Uterus (tissue), 4 donors: ENCODE measurements around the gene RNF14. TPM values are rescaled to one million over a fixed set of nuclear protein-coding genes. Genes with fewer than 3 reads are reported as not detected.

Experiments used
- DNase-seq, 2 donors: peaks; one replicate each; pipeline ENCODE4 v3.0.0-alpha.2; 2019 to 2020
- H3K27ac ChIP-seq, 2 donors: fragments of 200-600 bp; sonication (generic); 1 replicate in 1 of 2; 2 replicates in 1 of 2; pipeline ENCODE4 v1.5.1; 2016 to 2018
- H3K27me3 ChIP-seq, 2 donors: fragments of 200-600 bp; sonication (generic); one replicate each; pipeline ENCODE4 v1.5.1; 2018 to 2019; ENCODE audit warnings: control low read depth in 1 of 2
- H3K36me3 ChIP-seq, 2 donors: fragments of 200-600 bp; sonication (generic); one replicate each; pipeline ENCODE4 v1.5.1; 2019; ENCODE audit warnings: control low read depth in 1 of 2
- H3K4me1 ChIP-seq, 2 donors: fragments of 200-600 bp; sonication (generic); one replicate each; pipeline ENCODE4 v1.5.1; 2018 to 2019; ENCODE audit warnings: control low read depth in 1 of 2
- H3K4me3 ChIP-seq, 2 donors: fragments of 200-600 bp; sonication (generic); 1 replicate in 1 of 2; 2 replicates in 1 of 2; pipeline ENCODE4 v1.5.1; 2018 to 2019; ENCODE audit warnings: mild to moderate bottlenecking in 1 of 2
- H3K9me3 ChIP-seq, 2 donors: fragments of 200-600 bp; sonication (generic); one replicate each; pipeline ENCODE4 v1.5.1; 2019; ENCODE audit warnings: control low read depth in 1 of 2
- POLR2A ChIP-seq, 2 donors: fragments of 450-650 bp; IDR thresholded peaks; one replicate each; pipeline ENCODE4 v1.6.1; 2016; ENCODE audit warnings: antibody characterized with exemption in 2 of 2, mild to moderate bottlenecking in 1 of 2, moderate library complexity in 1 of 2
- intact Hi-C: fragments of 100-400 bp; cut with DNase I; formaldehyde crosslinking; loops from one replicate; pipeline ENCODE4 v1.15.1; 2023; ENCODE audit warnings: low total_unique reads
- total RNA-seq, 4 donors: library from RNA; depleted of rRNA in 3 of 4; stranded (reverse); fragments of >200 nt in 3 of 4; gene quantifications; one replicate each; pipeline versions ENCODE4 v1.1.0 to v1.2.4, GENCODE V29; 2014 to 2023
- TF ChIP-seq, protein P1 (sequence below), 4 experiments: fragments of 200-600 bp in 2 of 4; fragments of 450-650 bp in 2 of 4; sonication (generic) in 2 of 4; IDR thresholded peaks; one replicate each; pipeline ENCODE4 v1.5.1; 2016 to 2019; ENCODE audit warnings: antibody characterized with exemption in 4 of 4, mild to moderate bottlenecking in 2 of 4, moderate library complexity in 1 of 4
- donor health status: DM: yes; HTN: yes; CAD: no.

The RNF14 gene
- total RNA-seq, 4 donors from 2014 or later, result 20.3 to 70.2 (median 46.7) TPM

DNA sequence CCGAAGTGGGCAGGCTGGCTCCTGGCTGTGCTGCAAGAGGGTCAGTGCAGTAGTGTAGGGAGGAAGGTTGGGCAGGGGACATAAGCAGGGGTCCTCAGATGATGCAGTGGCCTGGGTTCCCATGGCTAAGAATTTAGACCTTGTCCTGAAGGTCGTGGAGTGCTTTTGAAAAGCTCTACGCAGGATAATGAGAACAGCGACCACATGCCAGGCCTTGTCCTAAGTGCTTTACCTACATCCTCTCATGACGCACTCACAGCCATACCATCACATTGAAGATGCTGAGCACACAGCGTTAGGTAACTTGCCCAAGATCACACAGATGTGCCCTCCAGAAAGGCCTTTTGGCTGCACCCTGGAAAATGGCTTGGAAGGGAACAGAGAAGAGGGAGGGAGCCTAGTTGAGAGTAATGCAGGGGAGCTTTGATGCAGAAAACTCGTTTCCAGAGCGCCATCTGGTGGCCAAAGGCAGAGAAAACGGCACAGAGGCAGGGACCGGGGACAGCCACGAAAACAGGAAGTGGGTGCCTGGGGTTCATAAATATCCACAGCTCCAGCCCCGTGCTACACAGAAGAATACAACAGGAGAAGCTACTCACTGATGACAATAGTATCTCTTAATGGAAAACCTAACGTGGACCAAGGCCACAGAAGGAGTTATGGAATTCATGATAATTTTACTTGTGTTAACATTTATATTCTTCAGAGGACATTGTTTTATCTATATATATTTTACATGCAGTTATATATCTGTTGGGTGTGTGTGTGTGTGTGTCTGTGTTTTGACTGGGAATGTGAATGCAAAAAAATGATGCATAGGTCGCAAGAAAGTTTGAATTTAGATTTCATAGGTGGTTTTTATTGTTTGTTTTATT lies 8.2 kb upstream of the RNF14 start:
- TF ChIP-seq, protein P1, sequence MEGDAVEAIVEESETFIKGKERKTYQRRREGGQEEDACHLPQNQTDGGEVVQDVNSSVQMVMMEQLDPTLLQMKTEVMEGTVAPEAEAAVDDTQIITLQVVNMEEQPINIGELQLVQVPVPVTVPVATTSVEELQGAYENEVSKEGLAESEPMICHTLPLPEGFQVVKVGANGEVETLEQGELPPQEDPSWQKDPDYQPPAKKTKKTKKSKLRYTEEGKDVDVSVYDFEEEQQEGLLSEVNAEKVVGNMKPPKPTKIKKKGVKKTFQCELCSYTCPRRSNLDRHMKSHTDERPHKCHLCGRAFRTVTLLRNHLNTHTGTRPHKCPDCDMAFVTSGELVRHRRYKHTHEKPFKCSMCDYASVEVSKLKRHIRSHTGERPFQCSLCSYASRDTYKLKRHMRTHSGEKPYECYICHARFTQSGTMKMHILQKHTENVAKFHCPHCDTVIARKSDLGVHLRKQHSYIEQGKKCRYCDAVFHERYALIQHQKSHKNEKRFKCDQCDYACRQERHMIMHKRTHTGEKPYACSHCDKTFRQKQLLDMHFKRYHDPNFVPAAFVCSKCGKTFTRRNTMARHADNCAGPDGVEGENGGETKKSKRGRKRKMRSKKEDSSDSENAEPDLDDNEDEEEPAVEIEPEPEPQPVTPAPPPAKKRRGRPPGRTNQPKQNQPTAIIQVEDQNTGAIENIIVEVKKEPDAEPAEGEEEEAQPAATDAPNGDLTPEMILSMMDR (IDR thresholded peaks at IDR 0.05), result peak; percentile 82 to 87 (median 85)
- TF ChIP-seq POLR2A (IDR thresholded peaks at IDR 0.05), result no peak
- DNase-seq, result peak; percentile 86
- Histone ChIP-seq H3K4me3 (no peak overlapping the region), H3K27me3 (no peaks in the 10 kb centered on the region), H3K27ac (peak overlapping the region in 1 of 2 donors; percentile 49), H3K9me3 (no peaks in the 10 kb centered on the region), H3K36me3 (no peaks in the 10 kb centered on the region), H3K4me1 (no peaks in the 10 kb centered on the region)
- intact Hi-C loops, result no loop called here

DNA sequence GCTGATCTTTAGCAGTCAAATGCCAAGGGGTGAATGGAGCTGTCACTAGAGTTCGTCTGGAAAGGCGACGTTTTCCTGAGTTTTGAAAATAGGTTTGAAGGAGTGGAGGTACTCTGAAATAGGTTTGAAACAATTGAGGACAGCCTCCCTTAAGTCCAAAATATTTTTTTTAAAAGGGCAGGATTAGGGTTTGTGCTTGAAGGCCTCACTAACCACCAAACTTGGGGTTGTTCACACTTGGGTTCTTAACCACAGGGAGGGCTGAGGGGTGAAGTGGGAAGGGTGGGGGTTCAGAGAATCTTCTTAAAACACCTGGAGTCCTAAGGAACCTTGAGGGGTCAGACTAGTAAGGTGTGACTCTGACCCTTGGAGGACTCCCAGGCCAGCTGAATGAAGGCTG lies 7.4 kb upstream of the RNF14 start:
- no peaks in the 10 kb centered on the region for H3K4me1 ChIP-seq
- H3K27me3 ChIP-seq, result no peaks in the 10 kb centered on the region
- DNase-seq, result no peak
- H3K4me3 ChIP-seq, result no peak overlapping the region
- TF ChIP-seq POLR2A (IDR thresholded peaks at IDR 0.05), result no peak
- H3K27ac ChIP-seq, result peak overlapping the region in 1 of 2 donors; percentile 49
- no peaks in the 10 kb centered on the region for H3K36me3 ChIP-seq
- no peaks in the 10 kb centered on the region for H3K9me3 ChIP-seq
- intact Hi-C loops, result no loop called here

DNA sequence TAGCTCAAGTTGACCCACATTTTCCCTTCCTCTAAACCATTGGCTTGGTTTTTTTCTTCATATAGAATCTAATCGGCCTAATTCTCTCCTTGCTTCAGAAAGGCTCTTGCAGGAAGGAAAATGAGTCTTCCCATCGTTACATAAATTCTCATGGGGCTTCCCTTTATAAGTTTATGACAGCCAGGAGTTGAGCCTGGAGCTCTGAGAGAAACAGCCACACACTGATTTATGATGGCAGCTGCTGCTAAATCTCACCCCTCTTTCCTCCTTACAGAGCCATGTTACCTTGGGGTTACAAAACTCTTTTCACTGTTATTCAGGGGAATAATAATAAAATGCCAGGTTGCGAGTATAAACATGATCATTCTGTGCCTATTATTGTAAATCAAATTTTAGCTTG lies 5.2 kb upstream of the RNF14 start:
- no peaks in the 10 kb centered on the region for H3K9me3 ChIP-seq
- no peaks in the 10 kb centered on the region for H3K36me3 ChIP-seq
- no peak for TF ChIP-seq POLR2A (IDR thresholded peaks at IDR 0.05)
- TF ChIP-seq, protein P1 (IDR thresholded peaks at IDR 0.05), result no peak
- no peak for DNase-seq
- H3K27me3 ChIP-seq, result no peaks in the 10 kb centered on the region
- no peak overlapping the region for H3K27ac ChIP-seq
- H3K4me1 ChIP-seq, result no peaks in the 10 kb centered on the region
- intact Hi-C loops, result no loop called here
- H3K4me3 ChIP-seq, result no peak overlapping the region

DNA sequence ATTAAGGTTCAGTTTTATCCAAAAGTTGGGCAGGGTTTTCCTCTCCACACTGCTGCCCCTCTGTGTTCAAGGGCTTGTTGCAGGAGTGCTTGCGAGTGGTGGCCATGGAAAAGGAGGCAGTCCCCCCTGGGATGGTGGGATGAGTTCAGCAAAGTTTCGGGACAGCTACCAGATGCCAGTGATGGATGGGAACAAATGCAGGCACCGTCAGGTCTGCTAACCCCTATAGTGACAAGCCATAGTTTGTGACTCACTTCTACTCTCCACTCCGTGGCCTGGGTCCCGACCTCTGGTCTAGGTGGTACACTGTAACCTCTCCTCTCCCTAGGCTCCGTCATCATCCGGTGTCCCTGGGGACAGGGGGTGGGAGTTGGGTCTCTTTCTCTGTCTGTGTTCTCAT lies 3.8 kb upstream of the RNF14 start:
- no peaks in the 10 kb centered on the region for H3K4me1 ChIP-seq
- H3K9me3 ChIP-seq, result no peaks in the 10 kb centered on the region
- intact Hi-C loops, result no loop called here
- no peak for TF ChIP-seq POLR2A (IDR thresholded peaks at IDR 0.05)
- TF ChIP-seq, protein P1 (IDR thresholded peaks at IDR 0.05), result no peak
- no peak for DNase-seq
- H3K4me3 ChIP-seq, result no peak overlapping the region
- H3K27me3 ChIP-seq, result no peaks in the 10 kb centered on the region
- no peaks in the 10 kb centered on the region for H3K36me3 ChIP-seq
- H3K27ac ChIP-seq, result no peak overlapping the region

DNA sequence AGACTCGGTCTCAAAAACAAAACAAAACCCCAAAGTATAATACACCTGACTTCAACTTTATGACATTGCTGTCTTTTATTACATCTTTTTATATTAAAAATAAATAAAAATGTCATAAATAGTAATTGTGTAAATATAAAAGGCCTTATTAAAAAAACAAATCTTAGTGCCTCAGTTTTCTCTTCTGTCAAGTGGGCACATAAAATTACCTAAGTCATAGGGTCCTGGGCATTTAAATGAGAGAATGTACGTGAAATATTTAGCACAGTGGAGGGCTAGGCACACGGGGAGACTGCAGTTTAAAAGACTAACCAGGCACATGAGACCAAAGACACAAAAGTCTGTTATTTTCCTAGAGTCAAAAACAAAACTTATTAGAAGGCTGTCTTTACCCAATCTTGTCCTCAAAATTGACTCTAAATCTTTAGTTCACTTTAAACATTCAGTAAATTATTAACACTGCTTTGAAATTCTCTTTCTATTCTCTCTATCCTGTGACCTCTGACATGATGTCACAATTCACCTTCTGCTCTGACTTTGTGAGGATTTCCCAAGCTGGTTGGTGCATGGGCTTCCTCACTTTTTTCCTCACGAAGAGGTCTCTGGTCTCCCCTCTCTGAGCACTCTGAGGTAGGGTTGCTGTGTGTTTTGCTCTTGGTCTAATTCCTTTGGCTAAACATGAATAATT lies 2.5 kb upstream of the RNF14 start:
- H3K27ac ChIP-seq, result no peak overlapping the region
- H3K9me3 ChIP-seq, result no peaks in the 10 kb centered on the region
- DNase-seq, result no peak
- intact Hi-C loops, result no loop called here
- H3K27me3 ChIP-seq, result no peaks in the 10 kb centered on the region
- H3K4me3 ChIP-seq, result no peak overlapping the region
- H3K36me3 ChIP-seq, result no peaks in the 10 kb centered on the region
- TF ChIP-seq POLR2A (IDR thresholded peaks at IDR 0.05), result no peak
- TF ChIP-seq, protein P1 (IDR thresholded peaks at IDR 0.05), result no peak
- peaks cover 6 to 8% of the 10 kb centered on the region in 2 donors for H3K4me1 ChIP-seq
